AG09319 (cell line): ENCODE data around the gene PRSS48.

Experiments used
- DNase-seq: peaks from one replicate; pipeline ENCODE4 v3.0.0-alpha.2; 2010; ENCODE audit warnings: low read depth; ENCODE audit errors: extremely low read depth
- CTCF ChIP-seq: IDR thresholded peaks from 2 replicates; pipeline ENCODE4 v1.5.1; 2011; ENCODE audit warnings: low read depth, mild to moderate bottlenecking, inconsistent platforms, low read length, moderate library complexity

Gene PRSS48

GRCh38 chr4:151325111-151325948, 48.4 kb downstream of the PRSS48 start, which contains the start of gene SH3D19:
SH3D19 (minus strand) TSS chr4:151325605; CDS start chr4:151325352, 253 bp downstream.
- no peak for TF ChIP-seq CTCF
- peak; percentile 20 for DNase-seq

GRCh38 chr4:151325949-151326246, 48.9 kb downstream of the PRSS48 start:
- no peak for DNase-seq
- no peak for TF ChIP-seq CTCF

GRCh38 chr4:151329217-151330007, 52.5 kb downstream of the PRSS48 start:
- TF ChIP-seq CTCF: no peak
- DNase-seq: no peak

DNA sequence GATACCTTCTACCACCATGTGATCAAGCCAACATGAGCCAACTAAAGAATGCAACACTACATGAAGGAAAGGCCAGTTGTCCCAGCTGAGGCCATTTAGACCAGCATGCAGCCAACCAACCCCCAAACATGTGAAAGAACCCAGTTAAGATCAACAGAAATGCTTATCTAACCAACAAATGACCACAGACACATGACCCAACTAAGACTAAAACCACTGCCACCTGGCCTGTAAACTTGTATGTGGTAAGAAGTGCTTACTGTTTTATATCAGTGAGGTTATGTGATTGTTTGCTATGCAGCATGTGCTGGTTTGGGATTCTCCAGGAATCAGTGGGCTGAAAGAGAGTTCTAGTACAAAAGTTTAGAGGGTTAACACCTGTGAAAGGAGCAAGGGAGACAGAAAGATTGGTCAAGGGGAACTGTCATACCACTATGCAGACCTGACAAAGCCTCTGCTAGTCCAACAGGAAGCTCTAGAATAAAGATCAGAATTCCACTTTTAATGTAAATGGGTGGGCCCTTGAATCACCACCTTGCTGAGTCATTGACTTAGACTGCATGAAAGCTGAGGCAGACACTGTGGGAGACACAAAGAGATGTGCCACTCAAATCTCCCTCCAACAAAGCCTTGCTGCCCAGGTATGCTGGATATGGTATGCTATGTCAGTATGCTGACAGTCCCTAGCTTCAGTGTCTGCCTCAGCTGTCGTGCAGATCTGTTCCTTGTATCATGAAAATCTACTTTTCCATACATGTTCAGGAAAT, 54.5 kb downstream of the PRSS48 start:
- no peak for DNase-seq
- TF ChIP-seq CTCF: no peak

- no peak for DNase-seq
- TF ChIP-seq CTCF: no peak
Measured at GRCh38 chr4:151339467-151339866, 62.5 kb downstream of the PRSS48 start.

GRCh38 chr4:151340751-151341385, 63.9 kb downstream of the PRSS48 start:
- TF ChIP-seq CTCF: no peak
- DNase-seq: no peak
